Activated CD8-positive, alpha-beta memory T cell treated with anti-CD3 and anti-CD28 coated beads, Interleukin-2, amount 10 ng/mL, durations not matched to agents 7 days and 5 days (primary cell): ENCODE data around the gene GRB2. TPM values are rescaled to one million over a fixed set of nuclear protein-coding genes. Genes with fewer than 3 reads are reported as not detected.
"Not testable (repeated sequence)": the region's sequence is repeated elsewhere in the genome, so short reads cannot be mapped to it uniquely, and the experiment has no call there.

ENCODE experiments used
- ATAC-seq: fragments of 150-1000 bp; cut with Tn5 transposase; one replicate; pipeline ENCODE4 v1.10.0; 2021; ENCODE audit warnings: moderate library complexity
- CTCF ChIA-PET: fragments of 350-600 bp; sonication (Branson Sonifier 250); formaldehyde crosslinking; loops from one replicate; lab custom pipeline; 2021; ENCODE audit warnings: antibody characterized with exemption; lab: Charles Lee
- DNase-seq: peaks from one replicate; pipeline ENCODE4 v3.0.0-alpha.2; 2020
- H3K27ac Mint-ChIP-seq: one replicate; pipeline ENCODE4 v1.8.0; 2021; ENCODE audit warnings: mild to moderate bottlenecking, mixed read lengths
- H3K27me3 Mint-ChIP-seq: one replicate; pipeline ENCODE4 v1.8.0; 2021; ENCODE audit warnings: mixed read lengths
- H3K36me3 Mint-ChIP-seq: one replicate; pipeline ENCODE4 v1.8.0; 2021; ENCODE audit warnings: mild to moderate bottlenecking, mixed read lengths
- H3K4me1 Mint-ChIP-seq: one replicate; pipeline ENCODE4 v1.8.0; 2021; ENCODE audit warnings: mixed read lengths
- H3K4me3 Mint-ChIP-seq: one replicate; pipeline ENCODE4 v1.8.0; 2021; ENCODE audit warnings: mild to moderate bottlenecking, moderate library complexity, mixed read lengths
- H3K9me3 Mint-ChIP-seq: one replicate; pipeline ENCODE4 v1.8.0; 2022; ENCODE audit warnings: low read depth, mixed read lengths
- total RNA-seq, 2 experiments: library from RNA; stranded (reverse); gene quantifications; one replicate each; pipeline ENCODE4 v1.2.3, GENCODE V29; 2021

Gene GRB2
- 100 to 1,000 TPM; 138 to 179 TPM for total RNA-seq

GRCh38 chr17:75405365-75406221, at the start of gene GRB2:
Gene GRB2 (minus strand): TSS chr17:75405678. CDS start chr17:75393628, 12,050 bp downstream.
- H3K36me3 Mint-ChIP-seq: peaks cover 11% of the 10 kb centered on the region
- peak; percentile 89 for ATAC-seq

GRCh38 chr17:75454672-75455071, 49.2 kb upstream of the GRB2 start:
- not testable (repeated sequence) for H3K36me3 Mint-ChIP-seq, H3K27ac Mint-ChIP-seq, H3K27me3 Mint-ChIP-seq, H3K9me3 Mint-ChIP-seq, ATAC-seq, H3K4me3 Mint-ChIP-seq, DNase-seq
- H3K4me1 Mint-ChIP-seq: peaks cover 38% of the 10 kb centered on the region
- CTCF ChIA-PET: interaction anchor here (0.8 to 3.6 kb wide), 6 partner anchors 14 to 139 kb away, joined by 3 to 9 read pairs (median 4); partner anchors contain the start of gene TSEN54

More at GRCh38 chr17:75405365-75406221, at the start of gene GRB2:
- Mint-ChIP-seq H3K27ac (peak within 1 kb of the TSS; percentile 91), H3K4me1 (peaks cover 45% of the 10 kb centered on the region), H3K27me3 (no peaks in the 10 kb centered on the region), H3K4me3 (peak within 1 kb of the TSS; percentile 90), H3K9me3 (no peaks in the 10 kb centered on the region)
- DNase-seq: peak; percentile 100
- CTCF ChIA-PET: interaction anchor here (0.7 to 4.4 kb wide), 22 partner anchors 12 to 444 kb away, joined by 3 to 45 read pairs (median 4); partner anchors contain the start of genes MIF4GD, SLC25A19 and TSEN54

GRCh38 chr17:75454193-75454592, 48.7 kb upstream of the GRB2 start:
- ATAC-seq: no peak
- CTCF ChIA-PET: interaction anchor here (0.8 to 3.6 kb wide), 7 partner anchors 11 to 138 kb away, joined by 3 to 9 read pairs (median 4); partner anchors contain the start of gene TSEN54
- Mint-ChIP-seq H3K4me1 (peaks cover 37% of the 10 kb centered on the region), H3K4me3 (no peak overlapping the region), H3K36me3 (no peaks in the 10 kb centered on the region), H3K27me3 (no peaks in the 10 kb centered on the region), H3K27ac (peak overlapping the region; percentile 35), H3K9me3 (no peaks in the 10 kb centered on the region)
- peak; percentile 49 for DNase-seq

- no peaks in the 10 kb centered on the region for H3K9me3 Mint-ChIP-seq
- peaks cover 12% of the 10 kb centered on the region for H3K4me1 Mint-ChIP-seq
- H3K4me3 Mint-ChIP-seq: no peak overlapping the region
- H3K27me3 Mint-ChIP-seq: peaks cover 2% of the 10 kb centered on the region
- ATAC-seq (no peak), DNase-seq (no peak)
- H3K36me3 Mint-ChIP-seq: no peaks in the 10 kb centered on the region
- CTCF ChIA-PET: interaction anchor here (0.6 to 1.0 kb wide), 2 partner anchors 35 to 297 kb away, joined by 3 read pairs; no protein-coding TSS in a partner anchor
- H3K27ac Mint-ChIP-seq: no peak overlapping the region
Measured at GRCh38 chr17:75450270-75450669, 44.8 kb upstream of the GRB2 start.

- CTCF ChIA-PET: interaction anchor here (0.5 to 1.7 kb wide), 7 partner anchors 8 to 334 kb away, joined by 3 to 4 read pairs (median 4); partner anchors contain the start of gene TMEM94
- no peaks in the 10 kb centered on the region for H3K4me1 Mint-ChIP-seq
- H3K36me3 Mint-ChIP-seq: no peaks in the 10 kb centered on the region
- no peaks in the 10 kb centered on the region for H3K9me3 Mint-ChIP-seq
- ATAC-seq (no peak), DNase-seq (no peak)
- no peak overlapping the region for H3K27ac Mint-ChIP-seq
- no peak overlapping the region for H3K4me3 Mint-ChIP-seq
- H3K27me3 Mint-ChIP-seq: peaks cover 2% of the 10 kb centered on the region
Measured at GRCh38 chr17:75447951-75448856, 42.7 kb upstream of the GRB2 start.

GRCh38 chr17:75445896-75446295, 40.4 kb upstream of the GRB2 start:
- CTCF ChIA-PET, H3K36me3 Mint-ChIP-seq, H3K4me3 Mint-ChIP-seq, H3K27ac Mint-ChIP-seq, DNase-seq, ATAC-seq, H3K27me3 Mint-ChIP-seq, H3K4me1 Mint-ChIP-seq, H3K9me3 Mint-ChIP-seq: not testable (repeated sequence)

GRCh38 chr17:75445296-75445695, 39.8 kb upstream of the GRB2 start:
- Mint-ChIP-seq H3K27ac (no peak overlapping the region), H3K9me3 (no peaks in the 10 kb centered on the region), H3K27me3 (peaks cover 2% of the 10 kb centered on the region), H3K4me1 (no peaks in the 10 kb centered on the region), H3K4me3 (no peak overlapping the region), H3K36me3 (no peaks in the 10 kb centered on the region)
- CTCF ChIA-PET: no interaction called here
- ATAC-seq: no peak
- DNase-seq: no peak

GRCh38 chr17:75442168-75443103, 37.0 kb upstream of the GRB2 start:
- H3K27me3 Mint-ChIP-seq: no peaks in the 10 kb centered on the region
- H3K36me3 Mint-ChIP-seq: no peaks in the 10 kb centered on the region
- no peaks in the 10 kb centered on the region for H3K9me3 Mint-ChIP-seq
- DNase-seq (no peak), ATAC-seq (no peak)
- no peak overlapping the region for H3K27ac Mint-ChIP-seq
- no peaks in the 10 kb centered on the region for H3K4me1 Mint-ChIP-seq
- no peak overlapping the region for H3K4me3 Mint-ChIP-seq
- CTCF ChIA-PET: interaction anchor here (1.2 kb wide), 1 partner anchor 11 kb away, joined by 3 read pairs; no protein-coding TSS in a partner anchor

GRCh38 chr17:75440738-75441448, 35.4 kb upstream of the GRB2 start:
- H3K36me3 Mint-ChIP-seq: no peaks in the 10 kb centered on the region
- peaks cover 5% of the 10 kb centered on the region for H3K4me1 Mint-ChIP-seq
- ATAC-seq: no peak
- H3K4me3 Mint-ChIP-seq: no peak overlapping the region
- H3K9me3 Mint-ChIP-seq: no peaks in the 10 kb centered on the region
- H3K27ac Mint-ChIP-seq: no peak overlapping the region
- CTCF ChIA-PET: interaction anchor here (0.8 to 1.7 kb wide), 7 partner anchors 13 to 204 kb away, joined by 3 to 5 read pairs (median 3); partner anchors contain the start of genes SMIM5 and TSEN54
- no peak for DNase-seq
- no peaks in the 10 kb centered on the region for H3K27me3 Mint-ChIP-seq

GRCh38 chr17:75439287-75439686, 33.8 kb upstream of the GRB2 start:
- H3K27ac Mint-ChIP-seq: no peak overlapping the region
- no peaks in the 10 kb centered on the region for H3K9me3 Mint-ChIP-seq
- peaks cover 5% of the 10 kb centered on the region for H3K27me3 Mint-ChIP-seq
- H3K36me3 Mint-ChIP-seq: no peaks in the 10 kb centered on the region
- peaks cover 18% of the 10 kb centered on the region for H3K4me1 Mint-ChIP-seq
- ATAC-seq: no peak
- H3K4me3 Mint-ChIP-seq: no peak overlapping the region
- no peak for DNase-seq
- CTCF ChIA-PET: no interaction called here

- CTCF ChIA-PET: interaction anchor here (0.6 to 1.4 kb wide), 3 partner anchors 11 to 79 kb away, joined by 3 to 4 read pairs (median 3); partner anchors contain the start of gene TSEN54
- not testable (repeated sequence) for DNase-seq, H3K27ac Mint-ChIP-seq, H3K36me3 Mint-ChIP-seq, H3K9me3 Mint-ChIP-seq, ATAC-seq, H3K4me3 Mint-ChIP-seq
- Mint-ChIP-seq H3K27me3 (peaks cover 12% of the 10 kb centered on the region), H3K4me1 (peaks cover 18% of the 10 kb centered on the region)
Measured at GRCh38 chr17:75437404-75437803, 31.9 kb upstream of the GRB2 start.
